Psoas muscle (tissue), 8 donors: ENCODE data around the gene FFAR1. TPM values are rescaled to one million over a fixed set of nuclear protein-coding genes. Genes with fewer than 3 reads are reported as not detected.

Source experiments
- ATAC-seq, 4 donors: fragments of 200-7000 bp; cut with Tn5 transposase; one replicate each; pipeline ENCODE4 v1.9.1; 2020; ENCODE audit warnings: moderate library complexity in 3 of 4, mild to moderate bottlenecking in 2 of 4
- DNase-seq, 2 donors: peaks; one replicate each; pipeline ENCODE4 v3.0.0-alpha.2; 2020
- H3K27ac ChIP-seq: fragments of 200-600 bp; one replicate; pipeline ENCODE4 v1.8.0; 2022
- H3K27me3 ChIP-seq, 3 donors: fragments of 200-600 bp in 1 of 3; one replicate each; pipeline versions ENCODE4 v1.6.1 to v1.8.0; 2013 to 2022; ENCODE audit warnings: low read length in 2 of 3, mild to moderate bottlenecking in 2 of 3, moderate library complexity in 1 of 3; ENCODE audit not compliant: insufficient read depth in 3 of 3
- H3K36me3 ChIP-seq, 2 donors: fragments of 200-600 bp in 1 of 2; one replicate each; pipeline versions ENCODE4 v1.6.1 to v1.8.0; 2013 to 2022; ENCODE audit warnings: low read depth in 1 of 2, mild to moderate bottlenecking in 1 of 2, moderate library complexity in 1 of 2; ENCODE audit not compliant: insufficient read depth in 1 of 2
- H3K4me1 ChIP-seq: fragments of 200-600 bp; one replicate; pipeline ENCODE4 v1.8.0; 2022
- H3K4me3 ChIP-seq: fragments of 200-600 bp; one replicate; pipeline ENCODE4 v1.8.0; 2022; ENCODE audit warnings: mild to moderate bottlenecking
- H3K9me3 ChIP-seq: fragments of 200-600 bp; one replicate; pipeline ENCODE4 v1.8.0; 2022
- WGBS, 3 donors: extraction: QIAGEN DNeasy Blood & Tissue Kit; methylation state at CpG; one replicate each; pipeline versions ENCODE4 v1.1.6 to v1.1.7; 2013; 5-methylcytosine and 5-hydroxymethylcytosine counted together
- intact Hi-C, 2 donors: fragments of 100-400 bp; cut with DNase I; formaldehyde crosslinking; loops; one replicate each; pipeline versions ENCODE4 v1.11.0 to v1.14.2; 2022
- polyA plus RNA-seq, 3 donors: library from polyadenylated mRNA; stranded (reverse); fragments of 200-250 nt; gene quantifications; one replicate each; pipeline ENCODE4 v1.2.3, GENCODE V29; 2013
- total RNA-seq, 4 donors: library from RNA; stranded (reverse); fragmentation: NEBNext Ultra II Directional in 2 of 4; extraction: Animal tissue kit (Norgen Biotek cat#: 25700) in 2 of 4; gene quantifications; one replicate each; pipeline versions ENCODE4 v1.2.1 to v1.2.4, GENCODE V29; 2021 to 2023
- TF ChIP-seq, protein P1 (sequence below): fragments of 200-600 bp; IDR thresholded peaks from one replicate; pipeline ENCODE4 v1.8.0; 2022; ENCODE audit warnings: antibody characterized with exemption
- donor health status: healthy with polysubstance abuse.
- donor health status: DM: no; HTN: no; CAD: no; lungs with moderate emphysema.
- donor health status: Bipolar disorder and iron deficiency.
- donor health status: healthy.
- donor health status: DM: yes; HTN: yes; CAD: no.
- donor health status: DM: no; HTN: no; CAD: no.
- donor health status: DM: no; HTN: no; CAD: no.
- donor health status: DM: yes; HTN: yes; CAD: no.

Gene FFAR1
- total and polyA plus RNA-seq, 7 donors: not detected

DNA sequence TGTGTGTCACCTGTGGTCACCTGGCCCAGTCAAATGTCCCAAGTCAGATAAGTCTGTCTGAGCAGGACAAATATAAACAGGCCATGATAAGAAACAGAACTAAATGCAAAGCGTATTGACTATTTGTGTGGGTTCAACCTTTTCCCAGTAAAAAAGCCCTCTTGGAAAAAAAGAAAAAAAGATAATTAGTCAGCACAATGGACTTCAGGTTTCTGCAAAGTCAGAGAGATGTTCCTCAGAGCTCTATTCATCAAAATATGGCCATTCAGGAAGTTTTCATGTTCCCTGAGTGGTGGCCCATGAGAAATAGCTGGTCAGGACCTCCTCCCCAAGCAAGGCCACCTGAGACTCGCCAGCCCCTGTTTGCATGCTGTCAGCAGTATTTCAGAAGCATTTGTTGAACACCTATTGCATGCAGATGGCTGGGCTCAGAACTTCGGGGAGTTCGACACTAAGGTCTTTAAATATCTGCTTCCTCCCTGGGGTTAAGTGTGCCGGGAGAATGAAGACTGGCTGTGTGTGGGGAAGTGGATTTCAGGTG is 13.2 kb downstream of the FFAR1 start:
- H3K27ac ChIP-seq: no peak overlapping the region
- H3K9me3 ChIP-seq: no peaks in the 10 kb centered on the region
- H3K4me1 ChIP-seq: no peaks in the 10 kb centered on the region
- TF ChIP-seq, protein P1, sequence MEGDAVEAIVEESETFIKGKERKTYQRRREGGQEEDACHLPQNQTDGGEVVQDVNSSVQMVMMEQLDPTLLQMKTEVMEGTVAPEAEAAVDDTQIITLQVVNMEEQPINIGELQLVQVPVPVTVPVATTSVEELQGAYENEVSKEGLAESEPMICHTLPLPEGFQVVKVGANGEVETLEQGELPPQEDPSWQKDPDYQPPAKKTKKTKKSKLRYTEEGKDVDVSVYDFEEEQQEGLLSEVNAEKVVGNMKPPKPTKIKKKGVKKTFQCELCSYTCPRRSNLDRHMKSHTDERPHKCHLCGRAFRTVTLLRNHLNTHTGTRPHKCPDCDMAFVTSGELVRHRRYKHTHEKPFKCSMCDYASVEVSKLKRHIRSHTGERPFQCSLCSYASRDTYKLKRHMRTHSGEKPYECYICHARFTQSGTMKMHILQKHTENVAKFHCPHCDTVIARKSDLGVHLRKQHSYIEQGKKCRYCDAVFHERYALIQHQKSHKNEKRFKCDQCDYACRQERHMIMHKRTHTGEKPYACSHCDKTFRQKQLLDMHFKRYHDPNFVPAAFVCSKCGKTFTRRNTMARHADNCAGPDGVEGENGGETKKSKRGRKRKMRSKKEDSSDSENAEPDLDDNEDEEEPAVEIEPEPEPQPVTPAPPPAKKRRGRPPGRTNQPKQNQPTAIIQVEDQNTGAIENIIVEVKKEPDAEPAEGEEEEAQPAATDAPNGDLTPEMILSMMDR: no peak
- no peak for DNase-seq
- intact Hi-C loops: no loop called here
- 46 to 50% methylated on average over 5 of the region's 5 CpGs; no CpG with 5 or more reads in 1 of the 3 donors for whole genome bisulfite sequencing, 3 donors
- H3K27me3 ChIP-seq: peaks cover 0 to 9% (median 1%) of the 10 kb centered on the region in 3 donors
- H3K36me3 ChIP-seq: no peaks in the 10 kb centered on the region
- no peak for ATAC-seq
- no peak overlapping the region for H3K4me3 ChIP-seq

DNA sequence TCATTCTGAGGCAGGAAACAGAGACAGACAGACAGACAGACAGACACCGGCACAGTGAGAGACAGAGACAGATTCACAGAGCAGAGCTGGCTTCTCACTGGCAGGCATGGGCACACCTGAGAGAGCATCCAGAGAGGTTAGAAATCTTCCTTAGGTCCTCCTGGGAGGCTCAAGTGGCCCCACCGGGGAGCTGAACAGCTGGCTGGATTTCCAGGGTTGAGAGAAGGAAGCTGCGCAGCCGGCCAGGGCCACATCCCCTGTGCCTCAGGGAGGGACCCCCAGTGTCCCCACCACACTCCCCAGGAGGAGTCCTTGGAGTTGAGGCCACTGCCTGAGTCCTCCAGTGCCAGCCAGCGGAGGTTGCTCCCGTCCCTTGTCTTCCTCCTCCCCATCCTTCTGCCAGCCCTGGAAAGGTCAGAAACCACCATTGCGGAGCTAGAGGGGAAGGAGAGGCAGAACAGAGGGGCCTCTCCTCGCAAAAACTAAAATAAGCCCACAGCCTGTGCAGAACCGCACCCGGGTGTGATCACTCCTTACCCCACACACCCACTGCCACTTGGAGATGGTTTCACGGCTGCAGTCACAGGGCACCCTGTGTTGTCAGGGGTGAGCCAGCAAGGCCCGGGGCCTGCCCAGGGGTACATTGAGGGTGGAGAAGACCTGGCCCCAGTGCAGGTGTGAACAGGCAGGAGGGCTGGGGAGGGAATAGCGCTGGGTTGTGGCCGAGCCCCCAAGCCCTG is 14.7 kb downstream of the FFAR1 start:
- DNase-seq (no peak), ATAC-seq (no peak)
- WGBS, 3 donors: 63 to 69% methylated on average over 12 to 14 of the region's 14 CpGs; no CpG with 5 or more reads in 1 of the 3 donors
- Histone ChIP-seq H3K9me3 (no peaks in the 10 kb centered on the region), H3K27ac (no peak overlapping the region), H3K36me3 (no peaks in the 10 kb centered on the region), H3K4me3 (no peak overlapping the region), H3K4me1 (no peaks in the 10 kb centered on the region), H3K27me3 (peaks cover 0 to 9% (median 1%) of the 10 kb centered on the region in 3 donors)
- TF ChIP-seq, protein P1: no peak
- intact Hi-C loops: no loop called here

DNA sequence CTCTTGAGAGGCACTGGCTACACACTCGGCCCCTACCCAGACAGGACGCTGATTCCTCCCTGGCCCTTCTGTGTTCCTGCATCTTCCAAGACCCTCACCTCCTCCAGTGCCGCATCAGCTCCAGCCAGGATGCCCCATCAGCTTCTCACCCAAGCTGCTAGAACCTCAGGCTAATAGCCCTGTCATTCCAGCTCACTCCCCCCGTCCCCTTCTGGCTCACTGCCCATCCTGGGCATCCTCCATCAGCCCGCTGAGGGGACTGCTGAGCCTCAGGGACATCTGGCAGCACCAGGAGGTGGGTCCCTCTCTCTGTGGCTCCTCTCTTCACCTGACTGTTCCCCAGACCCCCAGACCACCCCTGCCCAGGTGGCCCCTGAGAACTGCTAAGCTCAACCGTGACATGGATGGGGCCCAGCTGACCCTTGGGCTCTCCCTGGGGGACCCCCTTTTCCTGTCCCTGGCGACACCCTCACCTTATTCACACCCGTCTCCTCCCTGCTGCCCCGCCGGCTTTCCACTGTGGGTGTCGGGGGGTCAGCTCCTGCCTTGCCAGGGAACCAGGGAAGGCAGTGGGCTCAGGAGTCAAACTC is 15.4 kb downstream of the FFAR1 start:
- ATAC-seq (no peak), DNase-seq (no peak)
- H3K36me3 ChIP-seq: no peaks in the 10 kb centered on the region
- no peak overlapping the region for H3K4me3 ChIP-seq
- peaks cover 0 to 2% (median 1%) of the 10 kb centered on the region in 3 donors for H3K27me3 ChIP-seq
- H3K9me3 ChIP-seq: no peaks in the 10 kb centered on the region
- TF ChIP-seq, protein P1: no peak
- no peaks in the 10 kb centered on the region for H3K4me1 ChIP-seq
- H3K27ac ChIP-seq: no peak overlapping the region
- 70 to 72% methylated on average over 8 to 11 of the region's 11 CpGs; no CpG with 5 or more reads in 1 of the 3 donors for WGBS, 3 donors
- intact Hi-C loops: no loop called here

DNA sequence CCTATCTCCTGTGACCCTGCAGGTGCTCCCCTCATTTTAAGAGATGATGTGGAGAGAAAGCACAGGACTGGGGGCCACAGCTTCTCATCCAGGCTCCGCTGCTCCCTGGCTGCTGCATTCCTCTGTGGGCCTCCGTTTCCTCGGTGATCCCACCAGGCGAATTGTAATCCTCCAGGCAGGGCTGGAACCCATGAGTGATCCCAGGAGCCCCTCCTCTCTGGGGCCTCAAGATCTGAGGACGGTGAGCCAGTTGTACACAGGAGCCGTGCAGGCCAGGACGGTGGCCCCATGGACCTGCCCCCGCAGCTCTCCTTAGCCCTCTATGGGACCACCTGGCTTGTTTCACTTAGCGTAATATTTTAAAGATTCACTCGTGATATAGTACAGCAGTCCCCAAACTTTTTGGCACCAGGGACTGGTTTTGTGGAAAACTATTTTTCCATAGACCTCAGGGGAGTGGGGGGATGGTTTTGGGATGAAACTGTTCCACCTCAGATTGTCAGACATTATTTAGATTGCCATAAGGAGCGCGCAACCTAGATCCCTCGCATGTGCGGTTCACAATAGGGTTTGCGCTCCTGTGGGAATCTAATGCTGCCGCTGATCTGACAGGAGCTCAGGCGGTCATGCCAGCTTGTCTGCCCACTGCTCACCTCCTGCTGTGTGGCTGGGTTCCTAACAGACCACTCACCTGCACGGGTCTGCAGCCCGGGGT is 16.2 kb downstream of the FFAR1 start:
- intact Hi-C loops: no loop called here
- Histone ChIP-seq H3K4me1 (no peaks in the 10 kb centered on the region), H3K36me3 (no peaks in the 10 kb centered on the region), H3K27ac (no peak overlapping the region), H3K9me3 (no peaks in the 10 kb centered on the region), H3K27me3 (peaks cover 0 to 1% (median 0%) of the 10 kb centered on the region in 3 donors), H3K4me3 (no peak overlapping the region)
- WGBS, 3 donors: 74% methylated on average over 19 of the region's 19 CpGs; no CpG with 5 or more reads in 1 of the 3 donors
- ATAC-seq (no peak), DNase-seq (no peak)
- TF ChIP-seq, protein P1: no peak
